Measurements from ENCODE around the gene TTYH3. TPM values are rescaled to one million over a fixed set of nuclear protein-coding genes. Genes with fewer than 3 reads are reported as not detected.

The TTYH3 gene
- total RNA-seq, 1 experiment from 2014 or later = 122 TPM

- Histone ChIP-seq H4K5ac (ENCODE audit: insufficient read length, low read depth, low read length) (no peak overlapping the region), H3T11ph (ENCODE audit: low read length) (no peak overlapping the region), H3K27ac (ENCODE audit: insufficient read length, low read depth, low read length) (no peak overlapping the region), H3K79me1 (ENCODE audit: insufficient read depth, low read depth, low read length, poor library complexity, severe bottlenecking) (no peaks in the 10 kb centered on the region), H3K4me2 (ENCODE audit: insufficient read depth, insufficient read length, low read length) (no peak overlapping the region), H3K4me1 (ENCODE audit: insufficient read depth, low read length) (peaks cover 2% of the 10 kb centered on the region; the same call in 1 of the 2 replicates), H2BK5ac (ENCODE audit: insufficient read length, low read length) (no peak overlapping the region), H3K4ac (ENCODE audit: low read depth, low read length) (no peak overlapping the region), H2BK20ac (ENCODE audit: low read depth, low read length, poor library complexity, severe bottlenecking) (no peak overlapping the region), H2BK120ac (ENCODE audit: low read depth, low read length, poor library complexity, severe bottlenecking) (no peak overlapping the region), H2BK12ac (ENCODE audit: insufficient read length, low read depth, low read length) (no peak overlapping the region), H2BK15ac (ENCODE audit: low read depth, low read length) (no peak overlapping the region), H3K27me3 (ENCODE audit: insufficient read depth, low read length) (no peaks in the 10 kb centered on the region), H4K91ac (ENCODE audit: insufficient read length, low read depth, low read length) (no peak overlapping the region), H2AK5ac (ENCODE audit: insufficient read length, low read length) (no peak overlapping the region), H3K79me2 (ENCODE audit: insufficient read depth, low read length) (no peaks in the 10 kb centered on the region), H3K56ac (ENCODE audit: insufficient read length, low read depth, low read length) (no peak overlapping the region), H3K9me3 (ENCODE audit: control insufficient read depth, low read depth, low read length) (no peaks in the 10 kb centered on the region), H4K20me1 (ENCODE audit: control insufficient read depth, insufficient read depth, insufficient read length) (no peaks in the 10 kb centered on the region), H3K9ac (ENCODE audit: extremely low read depth, insufficient read length, low read length) (no peak overlapping the region), H4K8ac (replicated peaks; ENCODE audit: insufficient read length, low read depth, low read length) (no peak overlapping the region), H3K14ac (ENCODE audit: insufficient read depth, low read length) (no peak overlapping the region), H3K18ac (ENCODE audit: insufficient read length, low read depth, low read length) (no peak overlapping the region), H3K23ac (ENCODE audit: insufficient read length, low read depth, low read length) (no peak overlapping the region), H3K23me2 (ENCODE audit: insufficient read length, low read depth, low read length, poor library complexity, severe bottlenecking) (no peaks in the 10 kb centered on the region), H2AFZ (ENCODE audit: low read length) (no peak overlapping the region)
- no peaks in the 10 kb centered on the region; a peak in 1 of 7 replicates for H3K36me3 Mint-ChIP-seq (ENCODE audit: insufficient read depth in 1 of 3, low read depth in 3 of 3)
- H3K4me3 Mint-ChIP-seq = no peak overlapping the region
- H3K4me1 Mint-ChIP-seq = peaks cover 11 to 26% of the 10 kb centered on the region in 2 experiments
- no peak overlapping the region; a peak in 1 of 7 replicates for H3K27ac Mint-ChIP-seq
- H3K27me3 Mint-ChIP-seq (ENCODE audit: low read depth) = peaks cover 2% of the 10 kb centered on the region
- TF ChIP-seq, protein P1, sequence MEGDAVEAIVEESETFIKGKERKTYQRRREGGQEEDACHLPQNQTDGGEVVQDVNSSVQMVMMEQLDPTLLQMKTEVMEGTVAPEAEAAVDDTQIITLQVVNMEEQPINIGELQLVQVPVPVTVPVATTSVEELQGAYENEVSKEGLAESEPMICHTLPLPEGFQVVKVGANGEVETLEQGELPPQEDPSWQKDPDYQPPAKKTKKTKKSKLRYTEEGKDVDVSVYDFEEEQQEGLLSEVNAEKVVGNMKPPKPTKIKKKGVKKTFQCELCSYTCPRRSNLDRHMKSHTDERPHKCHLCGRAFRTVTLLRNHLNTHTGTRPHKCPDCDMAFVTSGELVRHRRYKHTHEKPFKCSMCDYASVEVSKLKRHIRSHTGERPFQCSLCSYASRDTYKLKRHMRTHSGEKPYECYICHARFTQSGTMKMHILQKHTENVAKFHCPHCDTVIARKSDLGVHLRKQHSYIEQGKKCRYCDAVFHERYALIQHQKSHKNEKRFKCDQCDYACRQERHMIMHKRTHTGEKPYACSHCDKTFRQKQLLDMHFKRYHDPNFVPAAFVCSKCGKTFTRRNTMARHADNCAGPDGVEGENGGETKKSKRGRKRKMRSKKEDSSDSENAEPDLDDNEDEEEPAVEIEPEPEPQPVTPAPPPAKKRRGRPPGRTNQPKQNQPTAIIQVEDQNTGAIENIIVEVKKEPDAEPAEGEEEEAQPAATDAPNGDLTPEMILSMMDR (conservative IDR thresholded peaks at IDR 0.05) = no peak
- no peak for DNase-seq
- no peaks in the 10 kb centered on the region for H3K9me3 Mint-ChIP-seq
- no CpG with 5 or more reads among the region's 10 CpGs for WGBS (ENCODE audit: extremely low coverage, insufficient read length, low lambda C conversion rate)
Observed at GRCh38 chr7:2623698-2624014, 8.1 kb upstream of the TTYH3 start.
